ENCODE measurements around the gene DGKQ. TPM values are rescaled to one million over a fixed set of nuclear protein-coding genes. Genes with fewer than 3 reads are reported as not detected.

The DGKQ gene
- total and polyA plus RNA-seq, 2 experiments from 2014 or later, result 4.0 to 22.4 TPM

DNA sequence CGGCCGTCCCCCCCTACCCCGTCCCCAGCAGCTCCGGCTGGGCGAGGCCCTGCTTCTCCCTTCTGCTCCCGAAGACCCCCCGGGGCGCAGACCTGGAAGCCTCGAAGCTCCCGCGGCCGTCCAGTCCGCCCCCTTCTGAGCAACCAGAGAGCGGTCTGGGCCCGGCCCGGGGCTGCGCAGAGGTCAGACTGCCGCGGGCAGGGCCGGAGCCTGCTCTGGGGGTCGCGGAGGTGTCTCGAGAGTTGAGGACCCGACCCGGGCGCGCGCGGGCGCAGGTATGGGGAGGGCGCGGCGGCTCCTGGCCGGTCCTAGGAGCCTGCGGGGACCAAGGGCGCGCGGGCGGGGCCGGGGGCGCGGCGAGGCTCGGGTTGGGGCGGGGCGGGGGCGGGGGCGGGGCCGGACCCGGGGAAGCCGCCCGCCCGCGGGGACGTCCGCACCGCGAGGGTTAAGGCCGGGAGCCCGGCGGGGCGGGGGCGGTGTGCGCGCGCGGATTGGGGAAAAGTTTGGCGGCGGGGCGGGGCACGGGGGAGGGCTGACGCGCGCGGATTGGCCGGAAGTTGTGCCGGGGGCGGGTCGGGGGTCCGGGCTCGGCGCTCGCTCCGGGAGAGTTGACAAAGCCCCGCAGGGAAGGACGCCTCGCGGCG lies 37.8 kb upstream of the DGKQ start, which contains the start of gene FGFRL1:
Gene FGFRL1 (plus strand): TSS at position 605 of the 644 bp plus-strand sequence. CDS start 860 bp downstream, outside the sequence.
- DNase-seq (ENCODE audit: low spot score) (peak; percentile 91), ATAC-seq (peak; percentile 11)
- no peak within 1 kb of the TSS for H3K27ac ChIP-seq (ENCODE audit: low read depth)
- H4K20me1 ChIP-seq (replicated peaks; ENCODE audit: insufficient read depth), result peaks cover 6% of the 10 kb centered on the region; the same call in 1 of the 2 replicates
- 0 out of 2 replicates have a peak, but pooled peaks cover 5% of the 10 kb centered on the region for H3F3A ChIP-seq (replicated peaks; ENCODE audit: low read depth)
- peak within 1 kb of the TSS; percentile 91 for H3K4me2 ChIP-seq
- H3K4me1 ChIP-seq (ENCODE audit: insufficient read depth), result peaks cover 5% of the 10 kb centered on the region; the same call in 1 of the 2 replicates
- no peak within 1 kb of the TSS for H3K27ac Mint-ChIP-seq
- H3K4me3 Mint-ChIP-seq, result peak within 1 kb of the TSS; percentile 69
- 0 out of 2 replicates have a peak, but pooled peaks cover 3% of the 10 kb centered on the region for H3K79me2 ChIP-seq (replicated peaks; ENCODE audit: insufficient read depth)
- no peaks in the 10 kb centered on the region for H3K36me3 ChIP-seq (ENCODE audit: insufficient read depth)
- H3K4me3 ChIP-seq, result peak within 1 kb of the TSS; percentile 66
- 0 out of 2 replicates have a peak, but pooled peaks have one; percentile 11 for TF ChIP-seq POLR2AphosphoS5 (IDR thresholded peaks at IDR 0.05; ENCODE audit: low read depth)
- no peak for TF ChIP-seq NANOG (IDR thresholded peaks at IDR 0.05; ENCODE audit: borderline replicate concordance)
- no peak within 1 kb of the TSS for H2AFZ ChIP-seq
- no peaks in the 10 kb centered on the region; the same call in 2 of the 3 replicates for H3K36me3 Mint-ChIP-seq (ENCODE audit: low read depth)
- H3K9me2 ChIP-seq (ENCODE audit: insufficient read depth), result no peaks in the 10 kb centered on the region
- H3K4me1 Mint-ChIP-seq, result peaks cover 8% of the 10 kb centered on the region; the same call in 2 of the 3 replicates
- peaks cover 42% of the 10 kb centered on the region for H3K27me3 Mint-ChIP-seq (ENCODE audit: insufficient read depth, low read depth, poor library complexity)
- H3K9me3 Mint-ChIP-seq, result peaks cover 7% of the 10 kb centered on the region; the same call in 2 of the 3 replicates
- H3K27me3 ChIP-seq (ENCODE audit: insufficient read depth), result peaks cover 46% of the 10 kb centered on the region

DNA sequence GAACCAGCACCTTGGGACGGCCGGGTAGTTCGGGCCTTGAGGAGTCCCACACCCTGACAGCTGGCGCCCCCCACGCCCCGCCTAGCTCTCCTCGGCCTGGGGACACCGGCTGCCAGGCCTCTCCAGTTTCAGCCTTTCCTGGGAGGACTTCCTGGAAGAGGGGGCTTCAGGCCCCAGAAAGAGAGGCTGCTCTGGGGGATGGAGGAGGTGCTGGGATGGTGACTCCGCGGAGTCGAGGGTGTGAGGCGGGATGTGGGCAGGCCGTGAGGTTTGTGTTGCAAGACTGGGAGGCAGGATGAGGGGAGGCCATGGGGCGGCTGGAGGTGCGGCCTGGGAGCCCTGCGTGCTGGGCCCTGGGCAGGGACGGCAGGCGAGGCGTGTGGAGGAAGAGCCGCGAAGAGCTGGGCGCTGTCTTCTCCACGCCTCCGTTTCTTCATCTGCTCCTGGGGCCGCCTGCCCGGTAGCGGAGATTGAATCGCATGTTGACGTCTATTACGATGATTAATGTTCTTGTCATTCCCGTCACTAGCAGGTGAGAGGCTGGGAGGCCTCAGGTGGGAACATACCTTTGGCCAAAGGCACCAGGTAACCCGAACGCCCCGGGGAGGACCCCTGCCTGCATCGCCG lies 37.1 kb upstream of the DGKQ start:
- H3K27me3 ChIP-seq (ENCODE audit: insufficient read depth), result peaks cover 51% of the 10 kb centered on the region
- TF ChIP-seq, protein P1, sequence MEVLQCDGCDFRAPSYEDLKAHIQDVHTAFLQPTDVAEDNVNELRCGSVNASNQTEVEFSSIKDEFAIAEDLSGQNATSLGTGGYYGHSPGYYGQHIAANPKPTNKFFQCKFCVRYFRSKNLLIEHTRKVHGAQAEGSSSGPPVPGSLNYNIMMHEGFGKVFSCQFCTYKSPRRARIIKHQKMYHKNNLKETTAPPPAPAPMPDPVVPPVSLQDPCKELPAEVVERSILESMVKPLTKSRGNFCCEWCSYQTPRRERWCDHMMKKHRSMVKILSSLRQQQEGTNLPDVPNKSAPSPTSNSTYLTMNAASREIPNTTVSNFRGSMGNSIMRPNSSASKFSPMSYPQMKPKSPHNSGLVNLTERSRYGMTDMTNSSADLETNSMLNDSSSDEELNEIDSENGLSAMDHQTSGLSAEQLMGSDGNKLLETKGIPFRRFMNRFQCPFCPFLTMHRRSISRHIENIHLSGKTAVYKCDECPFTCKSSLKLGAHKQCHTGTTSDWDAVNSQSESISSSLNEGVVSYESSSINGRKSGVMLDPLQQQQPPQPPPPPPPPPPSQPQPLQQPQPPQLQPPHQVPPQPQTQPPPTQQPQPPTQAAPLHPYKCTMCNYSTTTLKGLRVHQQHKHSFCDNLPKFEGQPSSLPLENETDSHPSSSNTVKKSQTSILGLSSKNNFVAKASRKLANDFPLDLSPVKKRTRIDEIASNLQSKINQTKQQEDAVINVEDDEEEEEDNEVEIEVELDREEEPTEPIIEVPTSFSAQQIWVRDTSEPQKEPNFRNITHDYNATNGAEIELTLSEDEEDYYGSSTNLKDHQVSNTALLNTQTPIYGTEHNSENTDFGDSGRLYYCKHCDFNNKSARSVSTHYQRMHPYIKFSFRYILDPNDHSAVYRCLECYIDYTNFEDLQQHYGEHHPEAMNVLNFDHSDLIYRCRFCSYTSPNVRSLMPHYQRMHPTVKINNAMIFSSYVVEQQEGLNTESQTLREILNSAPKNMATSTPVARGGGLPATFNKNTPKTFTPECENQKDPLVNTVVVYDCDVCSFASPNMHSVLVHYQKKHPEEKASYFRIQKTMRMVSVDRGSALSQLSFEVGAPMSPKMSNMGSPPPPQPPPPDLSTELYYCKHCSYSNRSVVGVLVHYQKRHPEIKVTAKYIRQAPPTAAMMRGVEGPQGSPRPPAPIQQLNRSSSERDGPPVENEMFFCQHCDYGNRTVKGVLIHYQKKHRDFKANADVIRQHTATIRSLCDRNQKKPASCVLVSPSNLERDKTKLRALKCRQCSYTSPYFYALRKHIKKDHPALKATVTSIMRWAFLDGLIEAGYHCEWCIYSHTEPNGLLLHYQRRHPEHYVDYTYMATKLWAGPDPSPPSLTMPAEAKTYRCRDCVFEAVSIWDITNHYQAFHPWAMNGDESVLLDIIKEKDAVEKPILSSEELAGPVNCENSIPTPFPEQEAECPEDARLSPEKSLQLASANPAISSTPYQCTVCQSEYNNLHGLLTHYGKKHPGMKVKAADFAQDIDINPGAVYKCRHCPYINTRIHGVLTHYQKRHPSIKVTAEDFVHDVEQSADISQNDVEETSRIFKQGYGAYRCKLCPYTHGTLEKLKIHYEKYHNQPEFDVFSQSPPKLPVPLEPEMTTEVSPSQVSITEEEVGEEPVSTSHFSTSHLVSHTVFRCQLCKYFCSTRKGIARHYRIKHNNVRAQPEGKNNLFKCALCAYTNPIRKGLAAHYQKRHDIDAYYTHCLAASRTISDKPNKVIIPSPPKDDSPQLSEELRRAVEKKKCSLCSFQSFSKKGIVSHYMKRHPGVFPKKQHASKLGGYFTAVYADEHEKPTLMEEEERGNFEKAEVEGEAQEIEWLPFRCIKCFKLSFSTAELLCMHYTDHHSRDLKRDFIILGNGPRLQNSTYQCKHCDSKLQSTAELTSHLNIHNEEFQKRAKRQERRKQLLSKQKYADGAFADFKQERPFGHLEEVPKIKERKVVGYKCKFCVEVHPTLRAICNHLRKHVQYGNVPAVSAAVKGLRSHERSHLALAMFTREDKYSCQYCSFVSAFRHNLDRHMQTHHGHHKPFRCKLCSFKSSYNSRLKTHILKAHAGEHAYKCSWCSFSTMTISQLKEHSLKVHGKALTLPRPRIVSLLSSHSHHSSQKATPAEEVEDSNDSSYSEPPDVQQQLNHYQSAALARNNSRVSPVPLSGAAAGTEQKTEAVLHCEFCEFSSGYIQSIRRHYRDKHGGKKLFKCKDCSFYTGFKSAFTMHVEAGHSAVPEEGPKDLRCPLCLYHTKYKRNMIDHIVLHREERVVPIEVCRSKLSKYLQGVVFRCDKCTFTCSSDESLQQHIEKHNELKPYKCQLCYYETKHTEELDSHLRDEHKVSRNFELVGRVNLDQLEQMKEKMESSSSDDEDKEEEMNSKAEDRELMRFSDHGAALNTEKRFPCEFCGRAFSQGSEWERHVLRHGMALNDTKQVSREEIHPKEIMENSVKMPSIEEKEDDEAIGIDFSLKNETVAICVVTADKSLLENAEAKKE (CRISPR knock-in tag; IDR thresholded peaks at IDR 0.05), result no peak
- TF ChIP-seq CREB1 (CRISPR knock-in tag; IDR thresholded peaks at IDR 0.05; ENCODE audit: low read depth) (no peak), ZNF114 (CRISPR knock-in tag; IDR thresholded peaks at IDR 0.05) (no peak), JUNB (IDR thresholded peaks at IDR 0.05; ENCODE audit: unreplicated experiment) (no peak), POLR2AphosphoS5 (IDR thresholded peaks at IDR 0.05; ENCODE audit: low read depth) (no peak)
- TF ChIP-seq, protein P2, sequence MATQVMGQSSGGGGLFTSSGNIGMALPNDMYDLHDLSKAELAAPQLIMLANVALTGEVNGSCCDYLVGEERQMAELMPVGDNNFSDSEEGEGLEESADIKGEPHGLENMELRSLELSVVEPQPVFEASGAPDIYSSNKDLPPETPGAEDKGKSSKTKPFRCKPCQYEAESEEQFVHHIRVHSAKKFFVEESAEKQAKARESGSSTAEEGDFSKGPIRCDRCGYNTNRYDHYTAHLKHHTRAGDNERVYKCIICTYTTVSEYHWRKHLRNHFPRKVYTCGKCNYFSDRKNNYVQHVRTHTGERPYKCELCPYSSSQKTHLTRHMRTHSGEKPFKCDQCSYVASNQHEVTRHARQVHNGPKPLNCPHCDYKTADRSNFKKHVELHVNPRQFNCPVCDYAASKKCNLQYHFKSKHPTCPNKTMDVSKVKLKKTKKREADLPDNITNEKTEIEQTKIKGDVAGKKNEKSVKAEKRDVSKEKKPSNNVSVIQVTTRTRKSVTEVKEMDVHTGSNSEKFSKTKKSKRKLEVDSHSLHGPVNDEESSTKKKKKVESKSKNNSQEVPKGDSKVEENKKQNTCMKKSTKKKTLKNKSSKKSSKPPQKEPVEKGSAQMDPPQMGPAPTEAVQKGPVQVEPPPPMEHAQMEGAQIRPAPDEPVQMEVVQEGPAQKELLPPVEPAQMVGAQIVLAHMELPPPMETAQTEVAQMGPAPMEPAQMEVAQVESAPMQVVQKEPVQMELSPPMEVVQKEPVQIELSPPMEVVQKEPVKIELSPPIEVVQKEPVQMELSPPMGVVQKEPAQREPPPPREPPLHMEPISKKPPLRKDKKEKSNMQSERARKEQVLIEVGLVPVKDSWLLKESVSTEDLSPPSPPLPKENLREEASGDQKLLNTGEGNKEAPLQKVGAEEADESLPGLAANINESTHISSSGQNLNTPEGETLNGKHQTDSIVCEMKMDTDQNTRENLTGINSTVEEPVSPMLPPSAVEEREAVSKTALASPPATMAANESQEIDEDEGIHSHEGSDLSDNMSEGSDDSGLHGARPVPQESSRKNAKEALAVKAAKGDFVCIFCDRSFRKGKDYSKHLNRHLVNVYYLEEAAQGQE (IDR thresholded peaks at IDR 0.05; ENCODE audit: unreplicated experiment), result no peak
- TF ChIP-seq, protein P3, sequence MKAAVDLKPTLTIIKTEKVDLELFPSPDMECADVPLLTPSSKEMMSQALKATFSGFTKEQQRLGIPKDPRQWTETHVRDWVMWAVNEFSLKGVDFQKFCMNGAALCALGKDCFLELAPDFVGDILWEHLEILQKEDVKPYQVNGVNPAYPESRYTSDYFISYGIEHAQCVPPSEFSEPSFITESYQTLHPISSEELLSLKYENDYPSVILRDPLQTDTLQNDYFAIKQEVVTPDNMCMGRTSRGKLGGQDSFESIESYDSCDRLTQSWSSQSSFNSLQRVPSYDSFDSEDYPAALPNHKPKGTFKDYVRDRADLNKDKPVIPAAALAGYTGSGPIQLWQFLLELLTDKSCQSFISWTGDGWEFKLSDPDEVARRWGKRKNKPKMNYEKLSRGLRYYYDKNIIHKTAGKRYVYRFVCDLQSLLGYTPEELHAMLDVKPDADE (IDR thresholded peaks at IDR 0.05), result no peak

More for the DNA sequence above, 37.1 kb upstream of the DGKQ start:
- Mint-ChIP-seq H3K36me3 (ENCODE audit: low read depth) (no peaks in the 10 kb centered on the region; the same call in 2 of the 3 replicates), H3K27me3 (ENCODE audit: insufficient read depth, low read depth, poor library complexity) (peaks cover 47% of the 10 kb centered on the region), H3K4me1 (peaks cover 8% of the 10 kb centered on the region; the same call in 2 of the 3 replicates), H3K27ac (no peak overlapping the region), H3K4me3 (peak overlapping the region; percentile 69), H3K9me3 (peaks cover 7% of the 10 kb centered on the region; the same call in 2 of the 3 replicates)
- Histone ChIP-seq H3F3A (replicated peaks; ENCODE audit: low read depth) (0 out of 2 replicates have a peak, but pooled peaks cover 5% of the 10 kb centered on the region), H2AFZ (0 out of 2 replicates have a peak overlapping the region, but pooled peaks have one; percentile 76), H3K4me2 (peak overlapping the region; percentile 91), H3K4me3 (peak overlapping the region; percentile 66), H3K36me3 (ENCODE audit: insufficient read depth) (no peaks in the 10 kb centered on the region), H3K9me2 (ENCODE audit: insufficient read depth) (no peaks in the 10 kb centered on the region), H4K20me1 (replicated peaks; ENCODE audit: insufficient read depth) (peaks cover 6% of the 10 kb centered on the region; the same call in 1 of the 2 replicates), H3K27ac (ENCODE audit: low read depth) (no peak overlapping the region), H3K4me1 (ENCODE audit: insufficient read depth) (peaks cover 5% of the 10 kb centered on the region; the same call in 1 of the 2 replicates), H3K79me2 (replicated peaks; ENCODE audit: insufficient read depth) (0 out of 2 replicates have a peak, but pooled peaks cover 3% of the 10 kb centered on the region)
- ATAC-seq (peak; percentile 15), DNase-seq (ENCODE audit: low spot score) (peak; percentile 40)

Data from GM23338 (cell line).